ENCODE data around the gene HARBI1. TPM values are rescaled to one million over a fixed set of nuclear protein-coding genes. Genes with fewer than 3 reads are reported as not detected.
A peak's percentile ranks its signal among the peaks of the same experiment; 100 is the strongest.

HARBI1 gene
- total and polyA plus RNA-seq, 2 donors (not counting 3 experiments of a cell fraction or from before 2014, with no cell fraction given): 2.7 to 4.7 TPM

- BruUV-seq (replicated peaks): no TSS peak
- dilution Hi-C loops (cut with MboI; ENCODE audit: extremely low pct_ligation_motif_present, low sequenced_read_pairs): no loop called here
- no peak overlapping the region for H3K27ac ChIP-seq (ENCODE audit: insufficient read depth, low read depth, low read length)
- no peaks in the 10 kb centered on the region for H3K36me3 ChIP-seq (ENCODE audit: control insufficient read depth in 2 of 2, extremely low read depth in 1 of 2, insufficient read depth in 2 of 2, low read length in 2 of 2)
- POLR2A ChIA-PET: no interaction called here
- FAIRE-seq: no peak
- peaks cover 12% of the 10 kb centered on the region for H3K4me1 ChIP-seq (ENCODE audit: control insufficient read depth, extremely low read depth, insufficient read depth, low read length)
- no peaks in the 10 kb centered on the region for H3K9me3 ChIP-seq (replicated peaks; ENCODE audit: control insufficient read depth, insufficient read depth, low read length)
- no peak overlapping the region for H2AFZ ChIP-seq (ENCODE audit: low read depth, low read length)
- H3K79me2 ChIP-seq (ENCODE audit: control insufficient read depth, insufficient read depth, low read length): no peaks in the 10 kb centered on the region
- H3K9me1 ChIP-seq (replicated peaks; ENCODE audit: control insufficient read depth, extremely low read depth, insufficient read depth, low read length): no peaks in the 10 kb centered on the region
- no peak for DNase-seq (ENCODE audit: low read depth, low spot score)
- no peak overlapping the region for H3K4me3 ChIP-seq (replicated peaks in 1 of 3; ENCODE audit: insufficient read depth in 1 of 3, low read depth in 1 of 3, low read length in 3 of 3)
- no peak overlapping the region for H3K4me2 ChIP-seq (ENCODE audit: insufficient read depth, low read length)
- CTCF ChIA-PET: interaction anchor here (1.5 to 1.6 kb wide), 2 partner anchors 11 to 13 kb away, joined by 4 to 8 read pairs; no protein-coding TSS in a partner anchor
- H4K20me1 ChIP-seq (replicated peaks; ENCODE audit: control insufficient read depth, extremely low read depth, insufficient read depth, low read length): no peaks in the 10 kb centered on the region
- intact Hi-C loops (cut with micrococcal nuclease): no loop called here
- H3K27me3 ChIP-seq (ENCODE audit: control insufficient read depth in 2 of 2, insufficient read depth in 2 of 2, low read length in 2 of 2): no peaks in the 10 kb centered on the region
- no peak overlapping the region for H3K9ac ChIP-seq (replicated peaks; ENCODE audit: extremely low read depth, insufficient read depth, low read length)
- TF ChIP-seq FOS (IDR thresholded peaks at IDR 0.05; ENCODE audit: borderline replicate concordance, insufficient read depth, low read length): peak; percentile 25
- no peak for TF ChIP-seq MAX (IDR thresholded peaks at IDR 0.05; ENCODE audit: insufficient read depth, insufficient read length)
- no peak for TF ChIP-seq GATA2 (IDR thresholded peaks at IDR 0.05; ENCODE audit: insufficient read depth, insufficient read length, low read depth, low read length)
- TF ChIP-seq MYC (IDR thresholded peaks at IDR 0.05; ENCODE audit: low read depth, low read length): no peak
- no peak for TF ChIP-seq POLR2AphosphoS5 (IDR thresholded peaks at IDR 0.05; ENCODE audit: insufficient read depth, low read depth, low read length)
These were observed 15.9 kb downstream of the HARBI1 start for GRCh38 chr11:46601129-46601528.

GRCh38 chr11:46600194-46600960 lies 16.6 kb downstream of the HARBI1 start:
- Histone ChIP-seq H3K4me3 (replicated peaks in 1 of 3; ENCODE audit: insufficient read depth in 1 of 3, low read depth in 1 of 3, low read length in 3 of 3) (no peak overlapping the region), H4K20me1 (replicated peaks; ENCODE audit: control insufficient read depth, extremely low read depth, insufficient read depth, low read length) (no peaks in the 10 kb centered on the region), H3K36me3 (ENCODE audit: control insufficient read depth in 2 of 2, extremely low read depth in 1 of 2, insufficient read depth in 2 of 2, low read length in 2 of 2) (no peaks in the 10 kb centered on the region), H3K79me2 (ENCODE audit: control insufficient read depth, insufficient read depth, low read length) (no peaks in the 10 kb centered on the region), H2AFZ (ENCODE audit: low read depth, low read length) (no peak overlapping the region), H3K9me3 (replicated peaks; ENCODE audit: control insufficient read depth, insufficient read depth, low read length) (no peaks in the 10 kb centered on the region), H3K9me1 (replicated peaks; ENCODE audit: control insufficient read depth, extremely low read depth, insufficient read depth, low read length) (no peaks in the 10 kb centered on the region), H3K4me1 (ENCODE audit: control insufficient read depth, extremely low read depth, insufficient read depth, low read length) (peaks cover 12% of the 10 kb centered on the region), H3K27ac (ENCODE audit: insufficient read depth, low read depth, low read length) (no peak overlapping the region), H3K27me3 (ENCODE audit: control insufficient read depth in 2 of 2, insufficient read depth in 2 of 2, low read length in 2 of 2) (no peaks in the 10 kb centered on the region), H3K9ac (replicated peaks; ENCODE audit: extremely low read depth, insufficient read depth, low read length) (no peak overlapping the region), H3K4me2 (ENCODE audit: insufficient read depth, low read length) (no peak overlapping the region)
- intact Hi-C loops (cut with micrococcal nuclease) (no loop called here), dilution Hi-C loops (cut with MboI; ENCODE audit: extremely low pct_ligation_motif_present, low sequenced_read_pairs) (no loop called here)
- BruUV-seq (replicated peaks): no TSS peak
- TF ChIP-seq CTCF (IDR thresholded peaks at IDR 0.05; ENCODE audit: extremely low read depth in 1 of 2, insufficient read depth in 1 of 2, low read depth in 1 of 2, low read length in 2 of 2): no peak
- TF ChIP-seq MAX (IDR thresholded peaks at IDR 0.05; ENCODE audit: insufficient read depth, insufficient read length): no peak
- TF ChIP-seq FOS (IDR thresholded peaks at IDR 0.05; ENCODE audit: borderline replicate concordance, insufficient read depth, low read length): no peak
- DNase-seq (ENCODE audit: low read depth, low spot score) (no peak), FAIRE-seq (no peak)
- CTCF ChIA-PET: interaction anchor here (0.6 to 1.6 kb wide), 3 partner anchors 11 to 110 kb away, joined by 3 to 8 read pairs (median 4); no protein-coding TSS in a partner anchor
- POLR2A ChIA-PET: no interaction called here
